ENCODE data around the gene CNTRL.
"Not testable (repeated sequence)": the region's sequence is repeated elsewhere in the genome, so short reads cannot be mapped to it uniquely, and the experiment has no call there.

The CNTRL gene

DNA sequence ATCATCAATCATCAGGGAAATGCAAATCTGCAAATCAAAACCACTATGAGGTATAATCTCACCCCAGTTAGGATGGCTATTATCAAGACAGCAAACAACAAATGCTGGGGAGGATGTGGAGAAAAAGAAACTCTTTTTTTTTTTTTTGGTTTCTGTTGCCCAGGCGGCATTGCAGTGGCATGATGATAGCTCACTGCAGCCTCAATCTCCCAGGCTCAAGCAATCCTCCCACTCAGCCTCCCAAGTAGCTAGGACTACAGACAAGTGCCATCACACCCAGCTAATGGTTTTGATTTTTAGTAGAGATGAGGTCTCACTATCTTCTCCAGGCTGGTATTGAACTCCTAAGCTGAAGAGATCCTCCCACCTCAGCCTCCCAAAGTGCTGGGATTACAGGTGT is 5.4 kb upstream of the CNTRL start:
- no peak for DNase-seq (ENCODE audit: low read depth, low spot score)

DNA sequence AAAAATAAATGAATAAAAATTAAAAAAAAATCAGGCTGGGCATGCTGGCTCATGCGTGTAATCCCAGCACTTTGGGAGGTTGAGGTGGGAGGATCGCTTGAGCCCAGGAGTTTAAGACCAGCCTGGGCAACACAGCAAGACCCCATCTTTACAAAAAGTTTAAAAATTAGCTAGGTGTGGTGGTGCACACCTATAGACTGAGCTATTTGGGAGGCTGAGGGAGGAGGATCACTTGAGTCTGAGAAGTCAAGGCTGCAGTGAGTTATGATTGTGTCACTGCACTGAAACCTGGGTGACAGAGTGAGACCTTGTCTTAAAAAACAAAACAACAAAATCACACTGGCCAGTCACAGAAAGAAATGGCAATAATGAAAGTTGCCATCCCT is 3.4 kb upstream of the CNTRL start:
- no peak for DNase-seq (ENCODE audit: low read depth, low spot score)

DNA sequence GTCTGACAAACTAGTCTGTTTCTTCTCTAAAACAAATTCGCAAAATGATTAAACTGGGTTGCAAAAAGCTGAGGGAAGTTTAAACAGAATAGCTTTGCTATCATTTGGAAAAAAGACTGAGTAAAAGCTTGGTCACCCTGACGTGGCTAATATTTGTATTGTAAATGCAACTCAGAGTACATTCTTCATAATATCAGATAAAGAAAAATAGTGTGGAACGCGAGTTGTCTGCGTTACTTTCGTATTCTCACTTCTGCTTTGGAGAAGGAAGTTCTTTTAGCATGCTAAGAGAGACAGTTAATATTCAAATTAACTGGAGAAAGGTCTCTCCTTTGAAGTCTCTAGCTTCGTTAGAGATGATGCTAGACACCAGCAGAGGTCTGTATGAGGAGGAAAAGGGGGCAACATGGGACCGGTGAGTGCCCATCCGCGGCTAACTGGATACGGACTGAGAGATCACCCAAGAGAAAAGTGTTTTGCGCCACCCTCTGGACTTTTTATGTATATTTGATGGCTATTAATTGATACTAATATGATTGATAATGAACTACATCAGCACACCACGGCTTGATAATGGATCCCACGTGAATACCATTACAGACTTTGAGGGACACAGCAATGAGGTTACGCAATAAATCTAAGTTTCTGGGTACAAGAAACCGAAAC is 2.9 kb upstream of the CNTRL start:
- DNase-seq (ENCODE audit: low read depth, low spot score) = no peak

DNA sequence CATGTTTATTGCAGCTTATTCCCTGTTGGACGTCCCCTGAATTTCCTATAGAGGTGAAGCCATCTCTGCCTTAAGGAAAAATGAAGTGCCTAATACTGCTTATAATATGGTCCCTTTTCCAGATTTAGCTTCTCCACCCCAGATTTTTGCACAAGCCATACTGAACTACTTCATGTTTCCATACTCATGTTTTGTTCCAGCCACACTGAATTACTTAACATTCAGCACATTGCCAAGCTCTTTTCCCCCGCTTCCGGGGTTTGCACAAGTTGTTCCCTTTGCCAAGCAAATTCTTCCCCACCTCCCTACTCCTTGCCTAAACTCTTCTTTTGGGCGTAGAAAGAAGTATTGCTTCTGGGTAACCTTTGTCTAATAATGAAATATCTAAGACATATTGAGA is 1.7 kb upstream of the CNTRL start:
- no peak for DNase-seq (ENCODE audit: low read depth, low spot score)

DNA sequence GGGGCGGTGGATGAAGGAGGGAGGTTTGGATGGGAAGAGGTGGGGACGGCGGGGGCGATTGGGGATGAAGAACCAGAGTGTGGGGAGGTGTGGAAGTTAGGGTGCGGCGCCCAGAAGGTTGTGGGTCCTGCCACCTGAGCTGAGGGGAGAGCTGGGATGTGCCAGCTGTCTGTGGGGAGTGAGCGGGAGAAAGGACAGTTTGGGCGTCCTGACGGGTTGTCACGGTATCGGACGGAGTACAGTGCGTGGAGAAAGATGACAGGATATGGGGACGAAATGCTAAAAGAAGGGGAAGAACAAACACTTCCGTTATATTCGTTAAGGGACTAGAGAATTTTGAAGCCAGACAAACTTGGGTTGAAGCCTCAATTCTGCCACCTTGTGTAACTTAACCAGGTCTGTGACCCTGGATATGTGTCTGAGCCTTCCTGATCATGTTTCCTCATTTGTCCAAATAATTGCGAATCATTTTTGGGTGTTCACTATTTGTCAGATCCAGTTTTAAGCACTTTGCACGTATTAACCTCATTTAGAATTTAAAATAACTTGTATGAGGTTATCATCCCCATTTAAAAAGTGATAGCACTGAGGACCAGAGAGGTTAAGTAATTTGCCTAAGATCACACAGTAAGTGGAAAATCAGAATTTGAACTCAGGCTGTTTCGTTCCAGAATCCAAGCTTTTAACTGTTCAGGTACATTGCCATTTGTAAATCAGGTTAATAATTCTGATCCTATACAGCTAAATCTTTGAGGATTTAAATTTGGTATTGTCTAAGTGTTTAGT is 689 bp downstream of the CNTRL start:
- DNase-seq (ENCODE audit: low read depth, low spot score) = no peak

DNA sequence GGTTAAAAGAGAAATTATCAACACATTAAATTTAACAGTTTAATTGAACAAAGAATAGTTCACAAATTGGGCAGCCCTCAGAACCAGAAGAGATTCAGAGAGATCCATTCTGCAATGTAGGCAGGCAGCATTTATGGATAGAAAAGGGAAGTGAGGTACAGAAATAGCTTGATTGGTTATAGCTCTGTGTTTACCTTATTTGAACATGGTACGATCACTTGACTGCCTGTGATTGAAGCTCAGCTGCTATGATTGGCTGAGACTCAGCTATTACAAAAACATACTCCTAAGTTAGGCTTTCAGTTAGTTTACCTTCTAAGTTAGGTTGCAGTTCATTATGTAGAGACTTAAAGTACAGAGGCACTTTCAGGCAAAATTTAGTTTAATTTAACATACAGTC is 7.3 kb downstream of the CNTRL start:
- no peak for DNase-seq (ENCODE audit: low read depth, low spot score)

DNA sequence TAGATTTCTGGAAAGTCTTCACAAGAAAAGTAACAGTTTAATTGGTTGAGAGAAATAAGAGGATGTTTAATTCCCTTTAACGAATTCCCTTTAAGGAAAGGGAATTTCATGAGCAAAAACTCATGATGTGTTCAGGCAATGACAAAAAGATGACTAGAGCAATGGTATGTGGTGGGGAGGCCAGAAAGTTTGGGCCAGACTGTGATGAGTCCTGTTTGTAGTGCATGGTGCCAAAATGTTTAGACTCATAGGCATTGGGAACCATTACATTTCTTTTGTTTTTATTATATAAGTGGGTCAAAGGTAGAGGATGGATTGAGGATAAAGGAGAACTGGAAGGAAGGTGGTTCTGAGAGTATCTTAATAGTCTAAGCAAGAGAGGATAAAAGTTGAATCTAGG is 10.9 kb downstream of the CNTRL start:
- no peak for DNase-seq (ENCODE audit: low read depth, low spot score)

DNA sequence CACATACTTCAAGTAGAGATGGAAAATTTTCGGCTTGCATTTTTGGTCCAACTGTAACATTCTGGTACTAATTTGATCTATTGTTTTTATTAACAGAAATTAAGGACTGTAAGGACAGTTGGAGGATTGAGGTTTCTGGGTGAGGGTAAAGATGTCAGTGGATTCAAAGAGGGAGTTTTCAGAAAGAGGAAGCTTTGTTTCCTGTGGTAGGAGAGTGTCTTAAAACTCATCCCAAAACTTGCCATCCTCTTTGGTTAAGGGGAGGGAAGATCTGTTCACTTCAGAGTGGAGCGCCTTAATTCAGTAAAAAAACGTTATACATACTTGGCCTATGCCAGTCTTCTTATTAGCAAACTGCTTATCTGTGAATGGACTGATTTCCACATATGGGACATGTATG is 13.8 kb downstream of the CNTRL start:
- DNase-seq (ENCODE audit: low read depth, low spot score) = no peak

DNA sequence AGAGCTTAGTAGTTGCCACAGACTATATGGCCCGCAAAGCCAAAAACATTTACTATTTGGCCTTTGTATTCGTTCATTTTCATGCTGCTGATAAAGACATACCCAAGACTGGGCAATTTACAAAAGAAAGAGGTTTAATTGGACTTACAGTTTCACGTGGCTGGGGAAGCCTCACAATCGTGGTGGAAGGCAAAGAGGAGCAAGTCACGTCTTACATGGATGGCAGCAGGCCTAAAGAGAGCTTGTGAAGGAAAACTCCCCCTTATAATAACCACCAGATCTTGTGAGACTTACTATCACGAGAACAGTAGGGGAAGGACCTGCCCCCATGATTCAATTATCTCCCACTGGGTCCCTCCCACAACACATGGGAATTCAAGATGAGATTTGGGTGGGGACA is 16.0 kb downstream of the CNTRL start:
- not testable (repeated sequence) for DNase-seq (ENCODE audit: low read depth, low spot score)

DNA sequence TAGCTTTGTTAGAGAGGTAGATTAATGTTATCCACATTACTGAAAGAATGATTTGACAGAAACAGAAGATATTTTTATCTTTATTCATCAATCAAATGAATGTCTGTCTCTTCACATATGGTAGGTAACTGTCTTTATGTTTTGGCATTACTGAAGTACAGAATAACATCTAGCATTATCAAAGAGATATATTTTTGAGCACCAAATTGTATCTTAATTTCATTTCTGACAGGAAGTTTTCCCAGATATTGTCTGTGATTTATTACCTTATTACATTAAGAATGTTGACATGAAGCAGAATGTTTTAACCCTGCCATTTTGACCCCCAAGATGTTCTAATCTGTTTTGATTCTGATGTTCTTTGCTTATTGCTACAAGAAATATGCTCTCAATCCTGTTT is 20.3 kb downstream of the CNTRL start:
- DNase-seq (ENCODE audit: low read depth, low spot score) = no peak

DNA sequence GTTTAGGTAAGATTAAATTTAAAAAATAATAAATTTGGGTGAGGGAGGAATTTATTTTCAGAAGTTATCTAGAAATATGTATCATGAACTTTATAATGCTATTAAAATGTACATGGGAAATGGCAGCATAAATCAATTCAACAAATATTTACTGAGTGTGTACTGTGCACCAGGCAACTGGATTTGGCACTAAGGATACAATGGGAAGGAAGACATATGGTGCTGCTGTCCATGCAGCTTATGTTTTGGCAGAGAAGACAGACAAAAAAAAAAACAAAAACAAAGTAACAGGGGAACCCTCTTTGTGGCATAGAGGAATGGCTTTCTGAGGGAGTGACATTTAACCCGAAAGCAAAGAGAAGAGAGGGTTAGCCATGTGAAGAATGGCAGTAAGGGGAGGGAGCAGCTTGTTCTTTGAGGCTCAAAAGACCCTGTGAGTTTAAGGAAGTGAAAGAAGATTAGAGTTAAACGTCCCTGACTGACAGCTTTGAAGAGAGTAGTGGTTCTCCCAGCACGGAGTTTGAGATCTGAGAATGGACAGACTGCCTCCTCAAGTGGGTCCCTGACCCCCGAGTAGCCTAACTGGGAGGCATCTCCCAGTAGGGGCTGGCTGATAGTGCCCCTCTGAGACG is 23.9 kb downstream of the CNTRL start:
- DNase-seq (ENCODE audit: low read depth, low spot score) = no peak

DNA sequence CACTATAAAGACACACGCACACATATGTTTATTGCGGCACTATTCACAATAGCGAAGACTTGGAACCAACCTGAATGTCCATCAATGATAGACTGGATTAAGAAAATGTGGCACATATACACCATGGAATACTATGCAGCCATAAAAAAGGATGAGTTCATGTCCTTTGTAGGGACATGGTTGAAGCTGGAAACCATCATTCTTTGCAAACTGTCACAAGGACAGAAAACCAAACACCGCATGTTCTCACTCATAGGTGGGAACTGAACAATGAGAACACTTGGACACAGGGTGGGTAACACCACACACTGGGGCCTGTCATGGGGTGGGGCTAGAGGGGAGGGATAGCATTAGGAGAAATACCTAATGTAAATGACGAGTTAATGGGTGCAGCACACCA is 29.3 kb downstream of the CNTRL start:
- not testable (repeated sequence) for DNase-seq (ENCODE audit: low read depth, low spot score)

DNA sequence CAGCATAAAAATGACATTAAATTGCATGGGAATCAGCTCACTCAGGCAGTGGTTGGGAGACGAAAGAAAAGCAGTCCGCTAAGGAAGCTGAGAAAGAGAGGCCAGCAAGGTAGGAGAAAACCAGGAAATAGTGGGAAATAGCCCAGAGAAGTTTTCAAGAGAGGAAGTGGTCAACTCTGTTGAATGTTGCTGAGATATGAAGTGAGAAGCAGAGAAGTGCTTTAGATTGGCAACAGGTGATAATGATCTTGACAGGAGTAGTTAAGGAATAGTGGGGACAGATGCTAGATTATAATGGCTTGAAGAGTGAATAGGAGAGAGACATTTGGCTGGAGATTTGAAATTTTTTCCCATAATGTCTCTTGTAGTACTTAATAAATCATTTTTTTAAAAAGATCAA is 30.8 kb downstream of the CNTRL start:
- DNase-seq (ENCODE audit: low read depth, low spot score) = no peak

DNA sequence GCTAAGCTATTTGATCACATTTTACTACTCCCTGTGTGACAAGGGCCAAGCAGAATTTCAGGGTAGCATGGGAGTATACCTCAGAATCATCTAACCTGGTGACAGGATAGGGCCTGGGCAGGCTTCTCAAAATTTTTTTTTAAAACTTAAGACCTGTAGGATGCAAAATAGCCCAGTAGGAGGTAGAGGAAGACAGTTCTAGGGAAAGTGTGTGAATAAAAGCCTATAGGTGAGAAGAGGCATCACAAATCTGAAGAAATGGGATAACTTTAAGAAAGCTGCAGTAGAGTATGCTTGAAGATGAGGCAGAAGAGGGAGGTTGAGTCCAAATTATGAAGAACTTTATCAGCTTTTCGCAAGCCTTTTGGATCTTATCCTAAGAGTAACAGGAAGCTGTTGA is 32.3 kb downstream of the CNTRL start:
- no peak for DNase-seq (ENCODE audit: low read depth, low spot score)

DNA sequence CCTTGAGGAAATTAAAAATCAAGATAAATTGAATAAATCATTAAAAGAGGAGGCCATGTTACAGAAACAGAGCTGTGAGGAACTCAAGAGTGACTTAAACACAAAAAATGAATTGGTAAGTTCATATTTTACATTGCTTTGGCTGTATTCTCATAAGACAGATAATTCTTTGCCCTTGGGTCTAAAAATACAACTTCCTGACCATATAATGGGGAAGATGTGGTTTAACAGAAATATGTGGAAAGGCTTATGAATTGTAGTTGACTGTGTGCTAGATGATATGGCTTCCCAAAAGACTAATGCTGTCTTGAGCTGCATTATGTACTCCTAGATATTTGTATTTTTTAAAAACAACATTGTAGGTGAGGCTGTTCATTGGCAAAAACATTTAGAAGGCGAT is 33.1 kb downstream of the CNTRL start:
- no peak for DNase-seq (ENCODE audit: low read depth, low spot score)

DNA sequence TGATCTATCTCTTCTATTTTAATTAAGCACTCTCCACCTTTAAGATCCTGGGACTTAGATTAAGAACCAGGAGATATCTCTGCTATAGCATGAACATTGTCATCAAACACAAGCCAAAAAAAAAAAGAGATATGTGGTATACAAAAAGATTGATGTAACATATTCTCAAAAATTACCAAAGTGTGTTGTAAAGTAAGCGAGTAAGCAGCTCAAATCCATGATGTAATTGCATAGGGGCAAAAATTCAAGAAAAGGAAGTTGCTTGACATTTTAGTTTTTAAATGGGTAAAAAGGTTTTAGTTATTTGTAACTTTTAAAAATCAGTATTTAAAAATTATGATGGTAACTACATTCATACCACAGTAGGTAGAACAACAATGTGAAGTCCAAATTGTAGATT is 40.7 kb downstream of the CNTRL start:
- DNase-seq (ENCODE audit: low read depth, low spot score) = no peak

DNA sequence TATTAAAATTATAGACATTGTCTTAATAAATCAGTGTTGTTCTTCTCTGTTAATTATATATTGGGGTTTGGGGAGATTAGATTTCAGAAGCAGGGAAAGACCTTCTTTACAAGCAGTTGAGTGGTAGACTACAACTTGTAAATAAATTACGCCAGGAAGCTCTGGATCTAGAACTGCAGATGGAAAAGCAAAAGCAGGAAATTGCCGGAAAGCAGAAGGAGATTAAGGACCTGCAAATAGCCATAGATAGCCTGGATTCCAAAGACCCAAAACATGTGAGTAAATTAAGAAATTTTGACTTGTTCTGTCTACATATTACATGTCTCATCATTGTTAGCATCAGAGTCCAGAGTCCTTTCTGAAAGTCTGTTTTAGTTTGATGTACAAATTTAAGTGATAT is 43.5 kb downstream of the CNTRL start:
- DNase-seq (ENCODE audit: low read depth, low spot score) = no peak

DNA sequence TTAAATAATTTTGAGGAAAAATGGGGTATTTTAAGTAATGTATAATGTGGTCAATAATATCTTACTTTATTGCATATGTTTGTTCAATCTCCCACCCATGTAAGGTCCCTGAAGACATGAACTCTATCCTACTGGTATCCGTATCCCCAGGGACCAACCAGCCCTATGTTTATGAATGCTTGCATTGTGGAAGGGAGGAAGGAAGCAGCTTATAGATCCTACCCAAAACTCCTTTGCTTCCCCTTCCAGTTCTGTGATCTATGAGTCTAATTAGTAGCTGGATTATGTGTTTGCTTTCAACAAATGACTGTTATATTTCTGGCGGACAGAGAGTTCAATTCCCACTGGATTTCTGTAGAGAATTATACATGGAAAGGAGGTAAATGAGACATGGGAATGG is 45.6 kb downstream of the CNTRL start:
- DNase-seq (ENCODE audit: low read depth, low spot score) = no peak

DNA sequence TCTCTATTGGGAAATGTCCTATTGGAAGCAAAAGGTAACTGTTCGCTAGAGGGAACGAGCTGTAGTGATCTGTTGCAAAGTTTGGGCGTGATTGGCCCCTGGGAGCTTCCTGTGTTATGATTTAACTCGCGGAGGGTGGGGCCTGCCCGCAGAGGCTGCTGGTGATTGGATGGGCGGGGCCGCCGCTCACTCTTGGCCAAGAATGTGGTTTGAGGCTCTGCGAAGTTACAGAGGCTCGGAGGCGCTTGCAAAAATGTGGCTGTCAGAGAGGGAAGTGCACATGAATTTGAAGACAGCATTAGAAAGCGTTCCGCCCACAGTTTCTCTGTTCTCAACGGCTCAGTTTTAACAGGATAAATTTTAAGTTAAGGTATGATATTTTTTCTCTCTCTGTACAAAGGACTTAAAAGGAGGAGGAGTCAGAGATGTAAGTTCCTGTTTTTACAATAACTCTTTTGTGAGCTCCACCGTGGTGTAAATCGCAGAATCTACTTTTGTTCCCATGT is 46.9 kb downstream of the CNTRL start:
- DNase-seq (ENCODE audit: low read depth, low spot score) = peak; percentile 96

DNA sequence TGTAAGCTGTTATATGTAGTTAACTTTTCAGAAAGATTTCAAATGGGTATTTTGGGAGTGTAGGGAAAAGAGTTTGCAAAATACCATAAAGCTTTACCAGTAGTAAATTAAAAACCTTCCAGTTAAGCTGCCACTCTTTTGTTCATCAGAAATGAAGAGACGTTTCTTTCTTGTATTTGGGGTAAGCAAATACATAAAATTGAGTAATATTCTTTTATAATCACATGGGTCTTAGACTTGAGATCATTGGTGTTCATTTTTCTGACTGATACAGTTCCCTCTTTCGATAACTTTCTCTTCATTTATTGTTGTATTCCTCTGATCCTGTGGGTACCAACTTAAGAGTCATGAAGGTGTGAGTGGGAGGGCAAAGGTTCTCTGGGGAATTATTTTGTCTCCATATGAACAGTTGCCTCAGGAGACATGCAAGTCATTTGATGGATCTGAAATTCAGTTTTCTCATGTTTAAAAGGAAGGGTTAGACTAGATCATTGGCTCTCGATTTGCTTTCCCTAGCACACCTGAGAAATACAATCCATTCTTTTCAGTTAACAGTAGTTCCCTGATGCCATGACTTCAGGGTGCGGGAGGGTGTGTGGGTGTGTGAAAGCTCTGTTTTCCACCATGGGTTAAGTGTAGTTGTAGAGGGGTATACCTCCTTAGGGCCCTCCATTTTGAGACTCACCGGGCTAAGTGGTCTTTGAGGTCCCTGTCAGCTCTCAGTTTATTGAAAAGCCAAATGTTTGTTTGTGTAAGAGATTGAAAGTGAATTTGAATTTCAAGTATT is 47.7 kb downstream of the CNTRL start:
- DNase-seq (ENCODE audit: low read depth, low spot score) = no peak

DNA sequence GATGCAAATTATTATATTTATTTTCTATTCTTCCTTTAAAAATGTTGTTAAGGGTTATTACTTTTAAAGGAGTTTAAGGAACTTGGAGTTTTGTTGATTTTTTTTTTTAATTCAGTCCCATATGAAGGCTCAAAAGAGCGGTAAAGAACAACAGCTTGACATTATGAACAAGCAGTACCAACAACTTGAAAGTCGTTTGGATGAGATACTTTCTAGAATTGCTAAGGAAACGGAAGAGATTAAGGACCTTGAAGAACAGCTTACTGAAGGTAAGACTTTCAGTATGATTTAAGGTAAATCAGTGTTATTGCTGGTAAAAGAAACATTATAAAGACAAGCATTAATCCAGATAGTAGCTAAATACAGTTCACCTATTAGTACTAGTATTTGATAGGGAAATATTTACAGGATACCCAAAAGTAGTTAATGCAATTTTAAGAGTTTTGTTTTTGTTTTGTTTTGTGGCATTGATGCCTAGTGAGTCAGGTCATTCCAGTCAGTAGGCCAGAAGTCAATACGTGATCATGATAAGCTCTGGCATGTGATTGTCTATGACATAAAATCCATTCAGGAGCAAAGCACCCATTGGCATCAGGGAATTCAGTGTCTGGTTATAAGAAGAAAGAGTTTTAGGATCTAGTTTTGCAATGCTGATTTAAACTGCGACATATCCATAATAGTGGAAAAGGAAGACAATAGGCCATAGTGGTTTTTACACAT is 49.2 kb downstream of the CNTRL start:
- no peak for DNase-seq (ENCODE audit: low read depth, low spot score)
